Activated CD4-positive, alpha-beta T cell treated with anti-CD3 and anti-CD28 coated beads for 1 hour (primary cell): Measurements from ENCODE around the gene SLC28A1.
A peak's percentile ranks its signal among the peaks of the same experiment; 100 is the strongest.
"Not testable (repeated sequence)": the region's sequence is repeated elsewhere in the genome, so short reads cannot be mapped to it uniquely, and the experiment has no call there.

ENCODE experiments used
- DNase-seq: peaks from one replicate; pipeline ENCODE4 v3.0.0-alpha.2; 2020

SLC28A1 gene

DNA sequence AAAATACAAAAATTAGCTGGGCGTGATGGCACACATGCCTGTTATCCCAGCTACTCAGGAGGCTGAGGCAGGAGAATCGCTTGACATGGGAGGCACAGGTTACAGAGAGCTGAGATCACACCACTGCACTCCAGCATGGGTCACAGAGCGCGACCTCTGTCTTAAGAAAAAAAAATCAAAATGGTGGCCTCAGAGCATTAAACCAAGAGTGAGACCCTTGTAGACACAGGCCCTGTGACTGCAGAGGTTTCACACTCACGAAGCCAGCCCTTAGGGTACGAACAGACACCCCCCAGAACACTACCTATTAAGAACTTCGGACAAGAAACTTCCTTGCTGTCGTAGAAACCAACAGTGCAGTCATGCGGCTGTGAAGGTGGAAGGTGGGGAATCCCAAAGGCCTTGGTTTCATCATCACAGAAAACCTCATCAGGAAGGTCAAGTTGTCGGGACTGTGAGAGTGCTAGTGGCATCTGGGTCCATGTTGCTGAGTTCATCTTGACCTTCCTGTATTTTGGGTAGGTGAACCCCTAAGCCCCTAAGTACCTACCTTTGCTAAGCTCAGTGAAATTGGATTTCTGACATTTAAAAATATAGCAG, 92.4 kb downstream of the SLC28A1 start:
- DNase-seq = no peak

DNA sequence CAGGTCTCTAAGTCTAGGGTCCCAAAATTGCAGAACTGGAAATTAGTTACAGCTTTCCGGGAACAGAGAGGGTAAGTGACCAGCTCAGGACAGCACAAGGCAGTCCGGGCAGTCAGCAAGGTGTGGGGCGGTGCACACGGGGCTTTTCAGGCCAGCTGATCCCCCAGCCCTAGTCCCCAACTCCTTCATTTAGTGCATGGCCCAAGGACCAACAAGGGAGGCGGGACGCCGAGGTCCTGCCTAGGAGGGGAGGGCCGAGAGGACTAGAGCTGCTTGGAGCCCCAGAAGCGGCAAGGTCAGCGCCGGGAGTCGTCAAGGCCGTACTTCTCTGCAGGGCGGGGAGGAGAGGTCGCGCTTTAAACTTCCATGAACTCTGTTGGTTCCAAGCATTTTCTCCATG, 95.2 kb downstream of the SLC28A1 start:
- DNase-seq = no peak

DNA sequence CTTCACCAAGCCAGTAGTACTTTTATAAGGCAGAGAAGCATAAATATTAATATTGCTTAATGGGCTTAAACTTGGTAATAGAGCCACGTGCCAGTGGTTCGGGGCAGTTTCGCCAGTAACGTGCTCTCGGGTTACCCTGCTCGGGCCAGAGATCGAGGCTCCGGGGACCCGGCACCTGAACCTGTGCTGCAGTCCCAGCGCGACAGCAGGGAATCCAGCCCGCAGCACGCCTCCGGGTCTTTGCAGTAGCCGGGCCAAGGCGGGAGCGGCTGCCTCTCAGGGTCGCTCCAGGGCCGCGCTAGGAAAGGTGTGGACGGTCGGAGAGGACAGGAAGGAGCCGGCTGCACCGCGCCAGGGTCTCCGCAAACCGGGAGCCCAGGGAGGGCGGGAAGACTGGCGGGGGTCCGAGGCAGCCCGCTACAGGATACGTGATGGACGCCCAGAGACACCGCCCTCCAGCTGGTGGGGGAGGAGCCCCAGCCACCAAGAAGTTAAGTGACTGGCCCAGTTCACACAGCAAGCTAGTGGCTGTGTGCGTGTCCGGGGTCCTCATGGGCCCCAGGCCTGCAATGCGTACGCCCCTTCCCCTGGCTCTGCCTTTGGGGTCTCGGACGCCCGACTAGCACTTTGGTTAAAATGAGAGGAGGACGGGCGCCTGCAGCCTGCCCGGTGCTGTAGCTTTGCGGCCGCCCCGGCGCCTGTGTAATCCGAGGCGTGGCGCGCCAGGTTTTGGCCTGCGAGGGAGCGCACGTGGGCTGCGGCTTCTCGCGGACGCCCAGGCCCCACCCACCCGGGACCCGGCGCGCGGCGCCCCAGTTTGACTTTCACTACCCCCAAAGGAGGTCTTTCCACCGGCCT, 96.0 kb downstream of the SLC28A1 start:
- DNase-seq = peak; percentile 79

DNA sequence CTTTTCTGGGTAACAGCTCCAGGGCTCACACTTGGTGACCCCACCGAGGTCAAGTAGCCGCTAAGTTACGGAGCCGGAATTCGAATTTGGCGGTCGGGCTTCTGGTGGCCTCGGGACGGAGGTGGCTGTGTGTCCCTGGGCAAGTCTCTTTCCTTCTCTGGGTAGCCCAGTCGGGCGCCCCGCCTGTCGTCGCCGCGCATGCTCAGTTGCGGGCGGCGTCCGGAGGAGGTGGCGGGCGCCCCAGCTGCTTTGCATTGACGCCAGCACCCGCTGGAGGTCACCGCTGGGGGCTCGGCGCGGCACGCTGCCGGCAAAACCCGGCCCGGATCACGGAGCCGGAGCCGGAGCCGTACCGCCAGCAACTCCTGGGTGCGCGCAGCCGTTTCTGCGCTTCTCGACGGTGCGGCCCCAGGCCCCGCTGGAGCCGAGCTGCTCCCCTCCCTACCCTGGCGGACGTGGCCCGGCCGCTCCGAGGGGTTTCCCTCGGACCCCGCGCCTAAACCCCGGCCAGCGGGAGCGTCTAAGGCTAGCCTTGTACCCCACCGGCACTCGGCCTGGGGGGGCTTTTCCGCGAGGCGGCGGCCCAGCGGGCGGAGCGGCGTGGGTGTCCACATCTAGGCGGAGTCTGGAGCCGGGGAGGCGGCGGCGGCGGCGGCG, 96.7 kb downstream of the SLC28A1 start:
- DNase-seq = peak; percentile 94

DNA sequence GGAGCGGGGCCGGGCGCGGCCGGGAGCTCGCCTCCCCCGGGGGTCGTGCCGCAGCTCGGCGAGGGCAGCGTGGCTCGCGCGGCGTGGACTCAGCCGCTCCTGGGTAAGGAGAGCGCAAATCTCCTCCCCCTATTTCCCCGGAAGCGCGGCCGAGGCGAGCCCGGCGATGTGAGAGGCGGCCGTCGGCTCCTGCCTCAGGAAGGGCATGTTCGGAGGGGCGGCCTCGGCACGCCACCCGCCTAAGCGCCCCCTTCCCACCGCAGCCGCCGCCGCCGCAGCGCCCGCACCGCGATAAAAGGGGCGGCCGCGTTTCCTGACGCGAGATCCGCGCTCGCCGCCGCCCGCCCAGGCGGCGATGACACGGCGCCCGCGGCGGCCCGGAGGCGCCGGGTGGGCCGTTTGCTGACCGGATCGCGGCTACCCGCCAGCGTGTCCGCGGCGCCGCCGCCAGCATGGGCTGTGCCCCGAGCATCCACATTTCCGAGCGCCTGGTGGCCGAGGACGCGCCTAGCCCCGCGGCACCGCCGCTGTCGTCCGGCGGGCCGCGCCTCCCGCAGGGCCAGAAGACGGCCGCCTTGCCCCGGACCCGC, 97.3 kb downstream of the SLC28A1 start, which contains the start of gene PDE8A:
PDE8A (plus strand) TSS at position 146 of the 590 bp plus-strand sequence; CDS start at position 453, 307 bp downstream.
- no peak for DNase-seq

DNA sequence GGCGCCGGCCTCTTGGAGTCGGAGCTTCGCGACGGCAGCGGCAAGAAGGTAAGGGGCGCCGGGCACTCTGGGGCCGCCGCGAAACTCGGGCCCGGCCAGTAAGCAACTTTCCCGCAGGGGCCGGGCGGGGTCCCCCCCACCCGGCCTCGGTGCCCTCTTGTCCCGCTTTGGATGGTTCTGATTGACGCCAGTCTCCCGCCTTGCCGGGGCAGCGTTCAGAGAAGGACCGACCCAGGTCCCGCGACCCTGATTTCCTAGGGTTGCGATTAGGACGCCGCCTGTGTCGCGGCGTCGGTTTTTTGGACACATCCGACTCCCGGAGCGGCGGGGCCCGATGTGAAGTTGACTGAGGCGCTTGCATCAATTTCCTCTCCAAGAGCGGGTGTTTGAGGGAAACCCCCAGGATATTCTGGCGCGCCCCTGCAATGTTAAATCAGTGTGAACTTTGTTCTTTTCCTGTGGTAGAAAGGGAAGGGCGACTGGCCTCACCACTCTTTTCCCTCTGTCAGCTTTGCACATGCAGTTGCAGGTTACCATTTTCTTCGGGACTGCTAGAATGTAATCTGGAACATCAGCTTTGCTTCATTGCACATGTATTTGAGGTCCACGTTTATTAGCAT, 97.9 kb downstream of the SLC28A1 start:
- peak; percentile 26 for DNase-seq

DNA sequence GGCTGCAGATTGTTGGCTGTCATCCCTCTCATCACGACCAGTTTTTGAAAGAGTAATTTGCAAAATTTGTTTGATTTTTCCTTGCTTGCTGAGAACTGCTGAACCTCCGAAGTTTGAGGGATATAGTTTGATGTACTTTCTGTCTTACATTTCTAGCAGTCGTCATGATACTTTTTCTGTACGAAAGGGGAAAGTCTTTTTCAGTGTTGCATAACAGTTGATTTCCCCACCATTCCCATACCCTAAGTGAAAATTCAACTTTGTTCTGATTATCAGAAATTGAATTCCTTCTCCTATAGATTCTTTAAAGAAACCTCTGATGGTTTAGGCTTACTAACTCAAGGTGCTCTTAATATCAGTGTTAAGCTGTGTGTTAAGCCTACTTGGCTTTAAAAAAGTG, 98.8 kb downstream of the SLC28A1 start:
- no peak for DNase-seq

DNA sequence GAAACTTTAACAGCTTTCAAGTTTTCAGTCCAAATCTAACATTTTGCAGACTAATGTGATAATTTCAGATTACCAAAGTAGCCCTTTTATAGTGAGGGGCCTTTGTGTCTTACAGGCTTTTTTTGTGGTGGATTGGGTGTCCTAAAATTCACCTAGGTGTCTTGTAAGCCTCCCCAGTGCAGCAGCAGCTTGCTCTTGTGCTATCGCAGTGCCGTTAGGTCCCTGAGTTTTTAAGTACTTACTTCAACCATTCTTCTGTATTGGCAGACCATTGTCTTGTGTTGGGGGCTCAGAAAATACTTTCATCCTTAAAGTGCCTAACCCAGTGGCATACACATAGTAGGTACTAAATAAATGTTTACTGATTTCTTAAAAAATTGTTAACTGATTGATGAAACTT, 99.2 kb downstream of the SLC28A1 start:
- no peak for DNase-seq

DNA sequence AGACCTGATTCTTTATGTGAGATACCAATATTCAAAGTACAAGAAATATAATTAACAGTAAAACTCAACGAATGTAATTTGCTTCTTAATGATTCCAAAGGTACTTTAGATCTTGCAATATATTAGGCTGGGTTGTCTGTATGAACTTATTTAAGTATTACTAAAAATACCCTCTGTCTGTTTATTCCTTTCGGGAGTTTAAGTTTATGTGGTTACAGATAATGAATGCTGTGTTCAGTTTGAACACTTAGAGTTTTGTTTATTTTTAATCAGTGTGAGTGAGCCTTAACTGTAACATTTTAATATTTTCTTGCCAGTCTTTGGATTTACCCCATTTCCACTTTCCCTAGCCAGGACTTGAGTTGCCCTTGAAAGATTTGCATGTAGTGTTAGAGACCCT, 100.7 kb downstream of the SLC28A1 start:
- DNase-seq = no peak

DNA sequence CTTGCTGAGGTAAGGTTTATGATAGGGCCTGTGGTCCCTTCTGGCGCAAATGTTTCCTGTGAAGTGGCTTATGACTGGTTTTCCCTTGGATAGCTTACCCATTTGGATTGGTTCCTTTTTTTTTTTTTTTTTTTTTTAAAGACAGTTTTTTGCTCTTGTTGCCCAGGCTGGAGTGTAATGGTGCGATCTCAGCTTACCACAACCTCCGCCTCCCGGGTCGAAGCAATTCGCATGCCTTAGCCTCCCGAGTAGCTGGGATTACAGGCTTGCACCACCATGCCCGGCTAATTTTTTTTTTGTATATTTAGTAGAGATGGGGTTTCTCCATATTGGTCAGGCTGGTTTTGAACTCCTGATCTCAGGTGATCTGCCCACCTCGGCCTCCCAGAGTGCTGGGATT, 102.9 kb downstream of the SLC28A1 start:
- not testable (repeated sequence) for DNase-seq

DNA sequence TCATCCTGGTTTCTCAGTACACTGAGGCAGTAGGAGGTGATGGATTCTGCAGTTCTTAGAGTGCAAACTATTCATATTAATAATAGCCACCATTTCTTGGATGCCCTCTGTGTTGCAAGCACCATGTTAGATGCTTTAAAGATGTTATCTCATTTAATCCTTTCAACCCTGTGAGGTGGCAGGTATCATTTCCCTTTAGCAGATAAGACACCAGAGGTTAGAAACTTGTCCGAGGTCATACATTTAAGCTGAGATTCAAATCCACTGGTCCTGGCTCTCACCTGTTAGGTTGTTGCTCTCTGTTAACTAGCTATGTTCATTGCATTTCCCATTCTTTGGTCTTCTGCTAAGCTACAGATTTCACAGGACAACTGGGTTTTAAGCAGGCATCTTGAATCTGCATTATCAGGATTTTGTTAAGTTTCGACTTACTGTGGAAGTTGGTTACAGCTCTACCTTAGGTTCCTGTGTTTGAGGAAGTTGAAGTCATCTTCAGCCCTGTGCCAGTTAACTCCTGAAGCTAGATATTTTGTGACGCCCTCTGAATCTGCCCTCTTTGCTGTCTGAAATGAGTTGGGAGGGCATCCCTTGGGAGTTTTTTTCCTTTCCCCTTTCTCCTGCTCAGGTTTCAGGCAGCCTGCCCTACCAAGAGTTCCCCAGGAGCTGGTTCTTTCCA, 103.6 kb downstream of the SLC28A1 start:
- no peak for DNase-seq

DNA sequence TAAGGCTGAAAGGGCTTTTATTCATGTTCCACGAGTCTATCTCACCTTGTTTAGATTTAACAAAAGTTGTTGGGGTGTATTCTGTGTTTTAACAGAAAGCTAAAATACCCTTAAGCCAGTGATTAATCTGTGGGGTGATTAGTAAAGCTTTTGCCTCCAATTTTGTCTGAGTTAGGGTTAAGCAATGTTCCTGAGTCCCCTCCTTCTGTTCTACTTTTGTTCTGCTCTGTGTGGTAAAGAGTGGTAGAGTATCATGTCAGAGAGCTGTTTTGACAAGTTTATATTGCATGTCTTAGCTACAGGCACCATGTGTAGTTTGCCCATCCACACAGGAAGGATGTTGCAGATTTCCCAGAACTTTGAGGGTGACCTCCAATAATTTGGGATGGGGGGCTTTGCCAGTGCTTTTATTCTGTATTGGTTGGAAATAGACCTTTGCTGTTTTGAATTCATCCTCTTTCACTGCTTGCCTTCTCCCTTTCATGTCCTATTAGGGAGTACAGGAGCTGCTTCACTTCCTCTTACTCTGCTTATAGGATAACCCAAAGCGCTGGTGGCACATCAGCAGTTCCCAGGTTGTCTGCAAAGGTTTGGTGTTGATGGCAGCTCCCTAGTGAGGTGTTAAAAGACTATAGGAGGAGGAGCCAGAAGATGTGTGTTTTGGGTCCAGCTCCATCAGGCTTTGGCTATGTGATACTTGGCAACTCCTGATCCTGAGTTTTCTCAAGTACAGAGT, 104.6 kb downstream of the SLC28A1 start:
- DNase-seq = no peak

DNA sequence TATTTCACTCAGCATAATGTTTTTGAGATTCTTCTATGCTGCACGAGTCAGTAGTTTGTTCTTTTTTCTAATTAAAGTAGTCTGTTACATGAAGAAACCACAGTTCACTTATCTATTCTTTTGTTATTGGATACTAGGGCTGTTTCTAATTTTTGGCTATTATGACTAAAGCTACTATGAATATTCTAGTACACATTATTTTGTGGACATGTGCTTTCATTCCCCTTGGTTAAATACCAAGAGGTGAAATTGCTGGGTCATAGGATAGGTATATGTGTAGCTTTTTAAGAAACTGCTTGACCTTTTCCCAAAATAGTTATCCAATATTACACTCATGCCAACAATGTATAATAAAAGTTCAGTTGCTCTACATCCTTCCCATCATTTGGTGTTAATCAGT, 106.0 kb downstream of the SLC28A1 start:
- DNase-seq = no peak

DNA sequence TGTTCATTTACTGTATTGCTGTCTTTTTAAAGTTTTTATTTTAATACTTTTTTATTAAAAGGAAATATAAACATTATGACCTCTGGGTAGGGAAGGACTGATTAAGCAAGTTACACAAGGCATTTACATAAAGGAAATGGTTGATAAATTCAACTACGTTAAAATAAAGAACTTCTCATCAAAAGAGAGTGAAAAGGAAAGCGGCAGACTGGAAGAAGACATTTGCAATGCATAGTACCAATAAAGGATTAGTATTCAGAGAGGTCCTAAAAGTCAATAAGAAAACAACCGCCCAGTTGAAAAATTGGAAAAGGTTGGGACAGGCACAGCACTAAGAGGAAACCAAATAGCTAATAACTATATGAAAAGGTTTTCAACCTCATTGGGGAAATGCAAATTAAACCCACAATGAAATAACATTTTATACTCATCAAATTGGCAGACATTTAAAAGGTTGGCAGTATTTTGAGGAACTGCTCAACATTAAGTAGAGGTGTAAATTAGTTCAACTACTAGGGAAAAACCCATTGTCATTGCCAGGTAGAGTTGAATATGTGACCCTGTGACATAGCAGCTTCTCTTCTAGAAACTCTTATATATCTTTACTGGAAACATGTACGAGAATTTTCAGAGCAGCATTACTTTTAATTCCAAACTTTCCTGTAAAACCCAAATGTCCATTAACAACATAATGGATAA, 106.7 kb downstream of the SLC28A1 start:
- no peak for DNase-seq

DNA sequence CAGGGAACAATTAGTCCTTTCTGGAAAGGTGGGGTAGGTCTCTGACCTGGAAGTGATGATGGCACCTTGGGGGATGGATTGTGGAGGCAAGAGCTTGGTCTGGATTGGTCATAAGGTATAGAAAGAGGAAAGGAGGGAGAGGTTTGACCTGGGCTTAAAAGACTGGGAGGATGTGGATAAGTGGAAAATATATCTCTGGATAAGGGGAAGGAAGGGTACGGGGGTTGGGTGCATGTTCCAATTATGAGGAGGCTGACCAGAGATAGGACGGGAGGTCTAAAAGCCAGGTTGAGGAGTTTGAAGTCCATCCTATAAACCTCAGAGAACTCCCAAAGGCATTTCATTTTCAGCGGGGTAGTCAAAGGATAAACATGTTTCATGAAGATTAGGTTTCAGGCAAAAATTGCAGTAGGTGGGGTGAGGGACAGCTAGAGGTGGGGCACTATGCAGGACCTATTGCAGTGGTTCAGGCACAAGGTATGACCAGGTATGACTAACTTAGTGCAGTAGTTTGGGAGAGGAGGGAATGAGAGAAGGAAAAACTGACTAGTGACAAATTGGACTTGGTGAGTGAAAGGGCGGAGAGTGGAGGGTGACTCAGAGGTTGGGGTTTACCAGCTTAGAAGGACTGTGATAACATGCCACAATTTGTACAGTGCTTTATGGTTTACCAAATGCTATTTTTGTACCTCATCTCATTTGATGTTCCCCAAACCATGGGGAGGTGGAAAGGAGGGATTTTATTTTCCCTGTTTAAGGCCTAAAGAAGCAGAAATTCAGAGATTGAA, 107.9 kb downstream of the SLC28A1 start:
- DNase-seq = no peak
